Measurements from ENCODE around the gene ARMH3. TPM values are rescaled to one million over a fixed set of nuclear protein-coding genes. Genes with fewer than 3 reads are reported as not detected.

The ARMH3 gene
- total RNA-seq, 1 donor from 2014 or later, result 10.7 TPM

GRCh38 chr10:101879456-101880231 lies 176.3 kb downstream of the ARMH3 start:
- H3K4me3 ChIP-seq (ENCODE audit: low read depth, low read length), result no peak overlapping the region
- no peaks in the 10 kb centered on the region for H3K27me3 ChIP-seq (ENCODE audit: control insufficient read depth, insufficient read depth, low read length)
- TF ChIP-seq, protein P1, sequence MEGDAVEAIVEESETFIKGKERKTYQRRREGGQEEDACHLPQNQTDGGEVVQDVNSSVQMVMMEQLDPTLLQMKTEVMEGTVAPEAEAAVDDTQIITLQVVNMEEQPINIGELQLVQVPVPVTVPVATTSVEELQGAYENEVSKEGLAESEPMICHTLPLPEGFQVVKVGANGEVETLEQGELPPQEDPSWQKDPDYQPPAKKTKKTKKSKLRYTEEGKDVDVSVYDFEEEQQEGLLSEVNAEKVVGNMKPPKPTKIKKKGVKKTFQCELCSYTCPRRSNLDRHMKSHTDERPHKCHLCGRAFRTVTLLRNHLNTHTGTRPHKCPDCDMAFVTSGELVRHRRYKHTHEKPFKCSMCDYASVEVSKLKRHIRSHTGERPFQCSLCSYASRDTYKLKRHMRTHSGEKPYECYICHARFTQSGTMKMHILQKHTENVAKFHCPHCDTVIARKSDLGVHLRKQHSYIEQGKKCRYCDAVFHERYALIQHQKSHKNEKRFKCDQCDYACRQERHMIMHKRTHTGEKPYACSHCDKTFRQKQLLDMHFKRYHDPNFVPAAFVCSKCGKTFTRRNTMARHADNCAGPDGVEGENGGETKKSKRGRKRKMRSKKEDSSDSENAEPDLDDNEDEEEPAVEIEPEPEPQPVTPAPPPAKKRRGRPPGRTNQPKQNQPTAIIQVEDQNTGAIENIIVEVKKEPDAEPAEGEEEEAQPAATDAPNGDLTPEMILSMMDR (IDR thresholded peaks at IDR 0.05; ENCODE audit: insufficient read depth, low read length, poor library complexity, severe bottlenecking), result no peak
- H3K36me3 ChIP-seq (ENCODE audit: control insufficient read depth, insufficient read depth, low read length), result no peaks in the 10 kb centered on the region
- no peak for DNase-seq (ENCODE audit: low read depth)

DNA sequence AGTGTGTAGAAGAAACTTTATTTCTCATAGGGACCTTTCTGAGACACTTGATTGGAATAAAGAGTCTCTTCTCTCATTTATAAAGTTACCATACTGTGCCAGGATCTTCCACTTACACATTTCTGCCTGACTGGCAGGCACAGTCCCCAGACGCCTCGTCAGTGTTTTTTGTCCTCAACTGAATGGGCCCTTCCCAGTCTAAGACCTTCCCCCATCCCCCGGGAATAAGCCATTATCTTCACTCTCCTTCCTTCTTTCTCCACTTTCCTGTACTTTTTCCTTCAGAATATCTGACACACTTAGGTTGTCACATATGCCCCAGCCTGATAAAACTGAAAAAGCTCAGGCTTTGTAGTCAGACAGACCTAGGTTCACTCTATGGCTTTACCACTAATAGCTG lies 177.1 kb downstream of the ARMH3 start:
- no peak overlapping the region for H3K4me3 ChIP-seq (ENCODE audit: low read depth, low read length)
- DNase-seq (ENCODE audit: low read depth), result no peak
- TF ChIP-seq, protein P1 (IDR thresholded peaks at IDR 0.05; ENCODE audit: insufficient read depth, low read length, poor library complexity, severe bottlenecking), result no peak
- no peaks in the 10 kb centered on the region for H3K27me3 ChIP-seq (ENCODE audit: control insufficient read depth, insufficient read depth, low read length)
- H3K36me3 ChIP-seq (ENCODE audit: control insufficient read depth, insufficient read depth, low read length), result no peaks in the 10 kb centered on the region

- TF ChIP-seq, protein P1 (IDR thresholded peaks at IDR 0.05; ENCODE audit: insufficient read depth, low read length, poor library complexity, severe bottlenecking), result no peak
- H3K36me3 ChIP-seq (ENCODE audit: control insufficient read depth, insufficient read depth, low read length), result no peaks in the 10 kb centered on the region
- no peak overlapping the region for H3K4me3 ChIP-seq (ENCODE audit: low read depth, low read length)
- H3K27me3 ChIP-seq (ENCODE audit: control insufficient read depth, insufficient read depth, low read length), result no peaks in the 10 kb centered on the region
- DNase-seq (ENCODE audit: low read depth), result no peak
Measured at GRCh38 chr10:101875068-101875688, 180.8 kb downstream of the ARMH3 start.

DNA sequence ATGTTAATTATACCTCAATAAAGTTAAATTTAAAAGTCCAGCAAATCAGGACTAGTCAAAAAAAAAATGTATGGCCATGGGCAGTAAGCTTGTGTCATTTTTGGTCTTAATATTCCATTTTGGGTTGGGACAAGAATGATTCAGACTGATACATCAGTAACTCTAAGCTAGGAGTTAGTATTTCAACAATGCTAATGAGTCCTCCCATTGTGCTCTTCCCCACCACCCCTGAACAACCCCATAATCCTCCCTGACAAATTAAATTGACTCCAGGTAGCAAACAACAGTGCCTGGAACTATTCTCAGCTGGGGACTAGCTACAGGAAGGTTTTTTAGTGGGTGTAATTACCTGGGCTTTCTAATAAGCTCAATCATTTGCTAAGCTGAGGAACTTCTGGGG lies 181.7 kb downstream of the ARMH3 start:
- Histone ChIP-seq H3K27me3 (ENCODE audit: control insufficient read depth, insufficient read depth, low read length) (no peaks in the 10 kb centered on the region), H3K4me3 (ENCODE audit: low read depth, low read length) (no peak overlapping the region), H3K36me3 (ENCODE audit: control insufficient read depth, insufficient read depth, low read length) (no peaks in the 10 kb centered on the region)
- TF ChIP-seq, protein P1 (IDR thresholded peaks at IDR 0.05; ENCODE audit: insufficient read depth, low read length, poor library complexity, severe bottlenecking), result no peak
- no peak for DNase-seq (ENCODE audit: low read depth)

GRCh38 chr10:101867931-101868330 lies 188.0 kb downstream of the ARMH3 start:
- TF ChIP-seq, protein P1 (IDR thresholded peaks at IDR 0.05; ENCODE audit: insufficient read depth, low read length, poor library complexity, severe bottlenecking), result no peak

More at GRCh38 chr10:101867931-101868330, 188.0 kb downstream of the ARMH3 start:
- Histone ChIP-seq H3K4me3 (ENCODE audit: low read depth, low read length) (no peak overlapping the region), H3K36me3 (ENCODE audit: control insufficient read depth, insufficient read depth, low read length) (no peaks in the 10 kb centered on the region), H3K27me3 (ENCODE audit: control insufficient read depth, insufficient read depth, low read length) (no peaks in the 10 kb centered on the region)
- DNase-seq (ENCODE audit: low read depth), result no peak

Data from kidney epithelial cell (primary cell).